Gastroesophageal sphincter (tissue), 3 donors: ENCODE data around the gene PDE8B.

ENCODE experiments used
- POLR2A ChIP-seq, 2 donors: fragments of 450-650 bp; IDR thresholded peaks; one replicate each; pipeline ENCODE4 v1.6.1; 2017; ENCODE audit warnings: antibody characterized with exemption in 2 of 2, mild to moderate bottlenecking in 2 of 2, moderate library complexity in 1 of 2
- POLR2AphosphoS5 ChIP-seq: sonication (generic); formaldehyde crosslinking; IDR thresholded peaks from one replicate; pipeline ENCODE4 v1.6.1; 2017; ENCODE audit warnings: antibody characterized with exemption
- TF ChIP-seq, protein P1 (sequence below), 4 experiments: fragments of 200-600 bp in 2 of 4; fragments of 450-650 bp in 2 of 4; sonication (generic) in 1 of 4; IDR thresholded peaks; one replicate each; pipeline ENCODE4 v1.5.1; 2017 to 2019; ENCODE audit warnings: antibody characterized with exemption in 4 of 4, mild to moderate bottlenecking in 2 of 4, moderate library complexity in 2 of 4

- TF ChIP-seq POLR2A (IDR thresholded peaks at IDR 0.05) (no peak), POLR2AphosphoS5 (no peak)
- TF ChIP-seq, protein P1, sequence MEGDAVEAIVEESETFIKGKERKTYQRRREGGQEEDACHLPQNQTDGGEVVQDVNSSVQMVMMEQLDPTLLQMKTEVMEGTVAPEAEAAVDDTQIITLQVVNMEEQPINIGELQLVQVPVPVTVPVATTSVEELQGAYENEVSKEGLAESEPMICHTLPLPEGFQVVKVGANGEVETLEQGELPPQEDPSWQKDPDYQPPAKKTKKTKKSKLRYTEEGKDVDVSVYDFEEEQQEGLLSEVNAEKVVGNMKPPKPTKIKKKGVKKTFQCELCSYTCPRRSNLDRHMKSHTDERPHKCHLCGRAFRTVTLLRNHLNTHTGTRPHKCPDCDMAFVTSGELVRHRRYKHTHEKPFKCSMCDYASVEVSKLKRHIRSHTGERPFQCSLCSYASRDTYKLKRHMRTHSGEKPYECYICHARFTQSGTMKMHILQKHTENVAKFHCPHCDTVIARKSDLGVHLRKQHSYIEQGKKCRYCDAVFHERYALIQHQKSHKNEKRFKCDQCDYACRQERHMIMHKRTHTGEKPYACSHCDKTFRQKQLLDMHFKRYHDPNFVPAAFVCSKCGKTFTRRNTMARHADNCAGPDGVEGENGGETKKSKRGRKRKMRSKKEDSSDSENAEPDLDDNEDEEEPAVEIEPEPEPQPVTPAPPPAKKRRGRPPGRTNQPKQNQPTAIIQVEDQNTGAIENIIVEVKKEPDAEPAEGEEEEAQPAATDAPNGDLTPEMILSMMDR (IDR thresholded peaks at IDR 0.05): no peak
These were observed 39.0 kb downstream of the PDE8B start for GRCh38 chr5:77249475-77249874.
